ENCODE data around the gene NRXN3. TPM values are rescaled to one million over a fixed set of nuclear protein-coding genes. Genes with fewer than 3 reads are reported as not detected.

Gene NRXN3
- total and polyA plus RNA-seq, 2 donors (not counting 1 experiment from before 2014, with no cell fraction given), result not detected

GRCh38 chr14:78835909-78836308 lies 665.7 kb downstream of the NRXN3 start:
- no peak overlapping the region for H3K27ac ChIP-seq (ENCODE audit: low read length in 2 of 2)
- Mint-ChIP-seq H3K4me3 (no peak overlapping the region), H3K27ac (no peak overlapping the region), H3K9me3 (ENCODE audit: insufficient read depth) (no peaks in the 10 kb centered on the region), H3K4me1 (no peaks in the 10 kb centered on the region), H3K27me3 (peaks cover 2% of the 10 kb centered on the region)
- ChIA-PET POLR2A (no interaction called here), CTCF (no interaction called here)
- H3K9me3 ChIP-seq (ENCODE audit: control extremely low read depth in 1 of 3, control insufficient read depth in 2 of 3, insufficient read depth in 1 of 3, low read length in 2 of 3), result no peaks in the 10 kb centered on the region
- H2AFZ ChIP-seq (ENCODE audit: insufficient read depth, low read depth, low read length, poor library complexity, severe bottlenecking), result no peak overlapping the region
- no peak for DNase-seq
- H4K20me1 ChIP-seq (ENCODE audit: control insufficient read depth, insufficient read depth, low read length, poor library complexity, severe bottlenecking), result no peaks in the 10 kb centered on the region
- intact Hi-C loops (cut with micrococcal nuclease), result no loop called here
- no peaks in the 10 kb centered on the region for H3K27me3 ChIP-seq (replicated peaks in 1 of 4; ENCODE audit: control extremely low read depth in 1 of 4, control insufficient read depth in 3 of 4, insufficient read depth in 4 of 4, low read length in 3 of 4)
- no peak for ATAC-seq (ENCODE audit: low read depth)
- no peaks in the 10 kb centered on the region for H3K36me3 ChIP-seq (replicated peaks in 1 of 2; ENCODE audit: control extremely low read depth in 1 of 2, control insufficient read depth in 1 of 2, extremely low read depth in 1 of 2, insufficient read depth in 2 of 2, low read length in 1 of 2)
- no peak overlapping the region for H3K4me2 ChIP-seq (replicated peaks; ENCODE audit: low read depth, low read length, poor library complexity, severe bottlenecking)
- WGBS (ENCODE audit: insufficient coverage), result no CpG with 5 or more reads among the region's 1 CpG
- H3K9ac ChIP-seq (ENCODE audit: low read length), result no peak overlapping the region
- H3K79me2 ChIP-seq (ENCODE audit: control insufficient read depth, insufficient read depth, low read length), result no peaks in the 10 kb centered on the region
- H3K4me1 ChIP-seq (ENCODE audit: control insufficient read depth in 2 of 2, insufficient read depth in 2 of 2, low read length in 2 of 2), result no peaks in the 10 kb centered on the region
- TF ChIP-seq EZH2 (IDR thresholded peaks at IDR 0.05; ENCODE audit: borderline replicate concordance, insufficient read depth, low read depth, low read length, poor library complexity, severe bottlenecking), result no peak
- no peak overlapping the region for H3K4me3 ChIP-seq (ENCODE audit: control extremely low read depth in 1 of 5, extremely low read depth in 1 of 5, insufficient read depth in 1 of 5, low read depth in 2 of 5, low read length in 4 of 5)

- TF ChIP-seq CTCF (IDR thresholded peaks at IDR 0.05) (no peak), EZH2 (IDR thresholded peaks at IDR 0.05; ENCODE audit: borderline replicate concordance, insufficient read depth, low read depth, low read length, poor library complexity, severe bottlenecking) (no peak)
- Mint-ChIP-seq H3K27ac (no peak overlapping the region), H3K4me1 (no peaks in the 10 kb centered on the region), H3K4me3 (no peak overlapping the region), H3K27me3 (peaks cover 2% of the 10 kb centered on the region), H3K9me3 (ENCODE audit: insufficient read depth) (no peaks in the 10 kb centered on the region)
- H3K4me1 ChIP-seq (ENCODE audit: control insufficient read depth in 2 of 2, insufficient read depth in 2 of 2, low read length in 2 of 2), result no peaks in the 10 kb centered on the region
- H3K9ac ChIP-seq (ENCODE audit: low read length), result no peak overlapping the region
- no peaks in the 10 kb centered on the region for H3K79me2 ChIP-seq (ENCODE audit: control insufficient read depth, insufficient read depth, low read length)
- no peak overlapping the region for H3K27ac ChIP-seq (ENCODE audit: low read length in 2 of 2)
- H3K4me3 ChIP-seq (ENCODE audit: control extremely low read depth in 1 of 5, extremely low read depth in 1 of 5, insufficient read depth in 1 of 5, low read depth in 2 of 5, low read length in 4 of 5), result no peak overlapping the region
- ChIA-PET CTCF (no interaction called here), POLR2A (no interaction called here)
- no peaks in the 10 kb centered on the region for H3K9me3 ChIP-seq (ENCODE audit: control extremely low read depth in 1 of 3, control insufficient read depth in 2 of 3, insufficient read depth in 1 of 3, low read length in 2 of 3)
- H3K4me2 ChIP-seq (replicated peaks; ENCODE audit: low read depth, low read length, poor library complexity, severe bottlenecking), result no peak overlapping the region
- intact Hi-C loops (cut with micrococcal nuclease), result no loop called here
- no CpG with 5 or more reads among the region's 4 CpGs for WGBS (ENCODE audit: insufficient coverage)
- no peak for ATAC-seq (ENCODE audit: low read depth)
- no peaks in the 10 kb centered on the region for H3K36me3 ChIP-seq (replicated peaks in 1 of 2; ENCODE audit: control extremely low read depth in 1 of 2, control insufficient read depth in 1 of 2, extremely low read depth in 1 of 2, insufficient read depth in 2 of 2, low read length in 1 of 2)
- no peak for DNase-seq
- no peaks in the 10 kb centered on the region for H3K27me3 ChIP-seq (replicated peaks in 1 of 4; ENCODE audit: control extremely low read depth in 1 of 4, control insufficient read depth in 3 of 4, insufficient read depth in 4 of 4, low read length in 3 of 4)
- no peak overlapping the region for H2AFZ ChIP-seq (ENCODE audit: insufficient read depth, low read depth, low read length, poor library complexity, severe bottlenecking)
- H4K20me1 ChIP-seq (ENCODE audit: control insufficient read depth, insufficient read depth, low read length, poor library complexity, severe bottlenecking), result no peaks in the 10 kb centered on the region
Observed at GRCh38 chr14:78836777-78837176, 666.6 kb downstream of the NRXN3 start.
